GM21825 (cell line): ENCODE measurements around the gene NUF2.
A peak's percentile ranks its signal among the peaks of the same experiment; 100 is the strongest.
"Not testable (repeated sequence)": the region's sequence is repeated elsewhere in the genome, so short reads cannot be mapped to it uniquely, and the experiment has no call there.

Experiments used
- ATAC-seq: cut with Tn5 transposase; IDR thresholded peaks from one replicate; pipeline ENCODE4 v1.9.1; 2021; ENCODE audit warnings: mild to moderate bottlenecking, moderate library complexity; ENCODE audit not compliant: unreplicated experiment

The NUF2 gene

GRCh38 chr1:163331116-163331515 lies 9.4 kb downstream of the NUF2 start:
- no peak for ATAC-seq

DNA sequence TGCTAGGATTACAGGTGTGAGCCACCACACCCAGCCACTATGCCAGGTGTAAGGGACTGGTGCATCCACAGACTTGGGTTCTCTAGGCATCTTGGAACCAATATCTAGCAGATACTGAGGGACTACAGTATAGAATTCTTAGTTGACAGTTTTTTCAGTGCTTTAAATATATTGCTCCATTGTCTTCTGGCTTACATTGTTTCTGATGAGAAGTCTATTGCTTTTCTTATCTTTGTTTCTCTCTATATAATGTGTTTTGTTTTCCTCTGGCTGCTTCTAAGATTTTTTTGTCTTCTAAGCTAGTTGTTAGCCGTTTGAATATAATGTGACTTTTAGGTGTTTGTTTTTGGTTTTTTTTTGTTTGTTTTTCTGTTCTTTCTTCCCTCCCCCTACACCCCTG lies 13.5 kb downstream of the NUF2 start:
- ATAC-seq, result no peak

DNA sequence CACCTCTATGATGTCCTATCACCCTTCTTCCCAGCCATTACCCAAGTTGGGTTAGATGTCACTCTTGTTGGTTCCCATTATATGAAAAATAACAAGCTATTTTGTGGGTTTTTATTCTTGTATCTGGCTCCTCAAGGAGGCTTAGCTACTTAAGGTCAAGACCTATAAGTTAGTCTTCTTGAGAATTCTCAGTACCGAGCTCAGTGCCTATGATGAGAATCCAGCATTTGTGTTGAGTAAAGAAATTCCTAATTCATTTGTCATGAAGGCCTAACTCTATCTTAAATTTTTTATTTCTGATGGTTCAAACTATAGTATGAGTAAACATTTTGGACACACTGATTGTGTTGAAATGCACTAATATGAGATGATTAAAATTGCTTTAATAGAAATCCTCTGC lies 15.9 kb downstream of the NUF2 start:
- no peak for ATAC-seq

DNA sequence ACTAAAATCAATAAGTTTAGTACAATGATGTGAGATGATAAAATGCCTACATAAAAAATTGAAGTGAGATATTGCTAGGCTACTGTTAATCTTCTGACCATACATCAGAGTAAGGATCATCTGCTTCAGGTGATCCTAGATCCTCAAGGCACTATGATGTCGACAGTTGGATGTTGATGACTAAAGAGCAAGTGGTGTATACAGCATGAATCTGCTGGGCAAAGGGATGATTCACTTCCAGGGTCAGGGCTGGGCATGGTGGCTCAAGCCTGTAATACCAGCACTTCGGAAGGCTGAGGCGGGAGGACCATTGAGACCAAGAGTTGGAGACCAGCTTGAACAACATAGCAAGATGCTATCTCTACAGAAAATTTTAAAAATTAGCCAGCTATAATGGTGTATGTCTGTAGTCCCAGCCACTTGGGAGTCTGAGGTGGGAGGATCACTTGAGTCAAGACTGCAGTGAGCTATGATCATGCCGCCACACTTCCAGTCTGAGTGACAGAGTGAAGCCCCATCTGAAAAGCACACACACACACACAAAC lies 24.6 kb downstream of the NUF2 start:
- ATAC-seq, result no peak

DNA sequence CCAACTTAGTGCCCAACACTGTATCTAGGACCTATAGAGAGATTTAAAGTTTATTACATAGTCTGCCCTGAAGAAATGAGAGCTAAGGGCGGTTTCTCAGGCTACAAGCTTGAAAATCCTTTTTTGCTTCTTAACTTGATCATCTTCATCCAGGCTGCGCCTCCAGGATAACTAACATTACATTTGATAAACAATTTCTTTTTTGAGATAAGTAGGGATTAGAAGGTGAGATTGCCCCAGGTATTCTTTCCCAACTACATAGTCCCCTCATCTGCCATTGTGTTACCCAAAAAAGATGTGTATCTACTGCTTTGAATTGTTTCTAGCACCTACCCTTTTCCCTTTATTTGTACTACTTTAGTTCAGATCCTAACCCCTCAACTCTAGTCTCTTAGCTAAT lies 25.4 kb downstream of the NUF2 start:
- no peak for ATAC-seq

- no peak for ATAC-seq
These were observed 30.2 kb downstream of the NUF2 start for GRCh38 chr1:163351912-163352311.

DNA sequence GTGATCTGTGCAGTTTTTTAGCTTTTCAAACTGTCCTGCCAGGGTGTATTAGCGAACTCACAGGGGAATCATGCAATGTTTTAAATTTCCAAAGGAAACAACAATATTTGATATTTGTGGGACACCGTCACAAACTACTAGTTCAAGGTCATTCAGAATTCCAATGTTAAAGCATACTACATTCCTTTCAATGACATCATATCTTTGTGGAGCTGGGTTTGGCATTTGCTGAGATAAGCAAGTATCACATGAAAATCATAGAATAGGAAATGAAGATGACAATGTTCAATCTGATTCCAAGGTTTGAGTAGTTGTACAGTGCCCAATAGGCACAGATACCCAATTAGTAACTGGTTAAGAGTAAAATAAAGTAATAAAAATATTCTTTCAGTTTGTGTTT lies 35.6 kb downstream of the NUF2 start:
- no peak for ATAC-seq

- ATAC-seq, result not testable (repeated sequence)
These were observed 36.4 kb downstream of the NUF2 start for GRCh38 chr1:163358172-163358571.

- peak; percentile 56 for ATAC-seq
These were observed 39.6 kb downstream of the NUF2 start for GRCh38 chr1:163361123-163361934.

DNA sequence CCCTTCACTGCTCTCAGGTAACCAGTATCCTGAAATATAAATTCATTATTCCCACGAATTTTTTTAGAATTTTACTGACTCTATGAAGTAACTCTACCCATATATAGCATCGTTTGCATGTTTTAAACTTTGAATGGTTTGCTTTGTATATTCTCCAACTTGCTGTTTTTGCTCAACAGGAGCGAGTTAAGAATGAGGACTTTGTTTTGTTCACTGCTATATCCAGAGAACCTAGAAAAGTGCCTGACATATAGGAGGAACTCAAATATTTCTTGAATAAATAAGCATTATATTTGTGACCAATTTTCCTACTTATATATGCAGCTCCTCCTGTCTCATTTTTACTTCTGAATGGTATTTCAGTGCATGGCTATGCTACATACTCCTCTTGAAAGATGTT lies 43.4 kb downstream of the NUF2 start:
- no peak for ATAC-seq

DNA sequence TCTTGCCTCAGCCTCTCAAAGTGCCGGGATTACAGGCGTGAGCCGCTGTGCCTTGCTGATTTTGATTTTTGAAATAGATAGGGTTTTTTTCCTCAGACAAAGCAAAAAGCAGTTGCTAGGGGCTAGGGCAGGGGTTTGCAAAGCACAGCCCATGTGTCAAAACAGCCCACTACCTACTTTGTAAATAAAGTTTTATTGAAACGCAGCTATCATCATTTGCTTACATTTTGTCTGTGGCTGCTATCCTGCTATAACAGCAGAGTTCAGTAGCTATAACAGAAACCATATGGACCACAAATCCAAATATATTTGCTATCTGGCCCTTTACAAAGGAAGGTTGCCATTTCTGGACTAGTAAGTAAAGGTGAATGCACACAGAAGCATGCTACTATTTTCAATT lies 44.8 kb downstream of the NUF2 start:
- ATAC-seq, result no peak

DNA sequence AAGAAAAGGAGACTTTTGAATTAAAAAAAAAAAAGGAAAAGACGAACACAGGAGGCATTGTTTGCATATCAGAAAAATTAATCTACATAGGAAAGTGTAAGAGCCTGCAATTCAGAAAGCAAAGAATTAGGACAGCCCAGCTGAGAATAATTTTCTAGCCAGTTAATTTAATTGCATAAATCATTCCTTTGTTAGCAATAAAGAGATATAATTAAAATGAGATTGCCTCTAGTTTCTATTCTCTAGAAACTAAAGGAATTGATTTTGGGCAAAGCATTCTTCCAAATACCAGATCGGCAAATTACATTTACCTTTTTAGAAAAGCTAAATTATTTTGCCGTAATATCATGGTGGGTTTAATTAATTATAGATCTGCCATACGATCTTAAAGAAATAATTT lies 46.0 kb downstream of the NUF2 start:
- no peak for ATAC-seq

DNA sequence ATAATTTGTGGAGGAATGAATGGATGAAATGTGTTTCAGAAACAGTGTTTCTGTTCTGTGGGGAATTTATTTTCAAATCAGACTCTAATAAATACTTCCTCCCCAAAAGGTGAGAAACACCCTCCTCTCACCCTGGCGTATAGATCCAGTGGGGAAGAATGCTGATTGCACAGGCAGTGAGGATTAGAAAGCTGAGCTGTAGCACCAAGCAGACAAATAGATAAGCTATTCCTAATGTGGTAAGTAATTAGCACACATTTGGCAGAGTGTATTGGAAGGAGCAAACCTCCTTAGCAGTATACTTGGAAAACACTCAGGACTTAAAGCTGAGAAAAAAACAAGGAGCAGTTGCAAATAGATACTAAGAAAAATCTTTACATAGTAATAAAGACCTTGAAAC lies 50.8 kb downstream of the NUF2 start:
- no peak for ATAC-seq

- no peak for ATAC-seq
These were observed 56.8 kb downstream of the NUF2 start for GRCh38 chr1:163378554-163378953.

DNA sequence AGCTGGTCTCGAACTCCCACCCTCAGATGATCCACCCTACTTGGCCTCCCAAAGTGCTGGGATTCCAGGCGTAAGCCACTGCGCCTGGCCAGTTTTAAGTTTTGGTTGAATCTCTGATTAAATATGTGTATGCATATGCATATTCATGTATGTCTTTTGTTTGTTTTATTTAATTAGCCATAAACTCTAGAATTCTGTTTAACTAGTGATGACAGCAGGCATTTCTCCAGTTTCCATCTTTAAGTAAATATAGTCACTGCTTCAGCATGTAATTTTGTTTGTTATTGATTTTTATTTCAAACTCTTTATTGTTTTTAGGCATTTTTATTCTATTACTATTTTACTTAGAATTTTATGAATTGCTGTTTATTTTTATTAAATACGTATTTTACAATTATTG lies 58.0 kb downstream of the NUF2 start:
- no peak for ATAC-seq

DNA sequence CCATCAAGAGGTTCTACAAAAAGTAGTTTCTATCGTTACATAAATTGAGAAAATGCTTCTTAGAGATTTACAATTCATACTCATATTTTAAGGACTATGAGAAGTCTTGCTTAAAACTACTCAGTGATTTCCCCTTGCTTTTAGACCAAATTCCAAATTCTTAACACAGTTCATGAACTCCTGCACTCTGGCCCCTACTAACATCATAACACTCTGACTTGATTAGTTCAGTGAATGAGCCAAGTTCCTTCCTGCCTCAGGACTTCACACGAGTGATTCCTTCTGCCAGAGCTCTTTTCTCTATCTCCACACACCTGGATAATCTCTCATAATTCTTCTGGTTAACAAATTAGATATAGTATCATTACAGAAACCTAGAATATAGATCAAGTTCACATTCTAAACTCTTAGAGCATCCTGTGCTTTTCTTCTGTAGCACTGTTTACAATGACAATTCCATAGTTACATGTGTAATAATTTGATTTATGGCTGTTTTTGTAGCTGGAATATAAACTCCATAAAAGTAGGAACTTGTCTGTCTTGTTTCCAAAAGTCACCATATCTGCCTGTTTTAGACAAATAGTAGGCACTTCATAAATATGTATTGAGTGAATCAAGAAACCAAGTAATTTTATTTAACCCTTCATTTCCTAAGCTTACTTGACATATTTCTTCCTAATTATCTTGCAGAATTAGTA lies 59.9 kb downstream of the NUF2 start:
- no peak for ATAC-seq

DNA sequence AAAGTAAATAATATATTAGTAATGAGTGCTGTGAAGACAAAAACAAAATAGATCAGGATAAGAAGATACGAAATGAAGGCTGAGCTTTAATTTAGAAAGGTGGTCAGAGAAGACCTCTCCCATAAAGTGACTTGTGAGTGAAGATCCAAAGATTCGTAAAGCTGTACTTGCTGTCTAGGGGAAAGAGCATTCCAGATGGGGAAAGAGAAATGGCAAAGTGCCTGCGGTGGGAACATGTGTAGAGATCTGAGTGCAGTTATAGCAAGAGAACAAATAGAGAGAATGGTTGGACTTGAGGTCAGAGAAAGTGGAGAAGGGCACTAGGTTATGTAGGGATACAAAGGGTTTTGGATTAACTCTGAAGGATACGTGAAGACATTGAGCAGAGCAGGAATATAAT lies 60.6 kb downstream of the NUF2 start:
- ATAC-seq, result no peak

DNA sequence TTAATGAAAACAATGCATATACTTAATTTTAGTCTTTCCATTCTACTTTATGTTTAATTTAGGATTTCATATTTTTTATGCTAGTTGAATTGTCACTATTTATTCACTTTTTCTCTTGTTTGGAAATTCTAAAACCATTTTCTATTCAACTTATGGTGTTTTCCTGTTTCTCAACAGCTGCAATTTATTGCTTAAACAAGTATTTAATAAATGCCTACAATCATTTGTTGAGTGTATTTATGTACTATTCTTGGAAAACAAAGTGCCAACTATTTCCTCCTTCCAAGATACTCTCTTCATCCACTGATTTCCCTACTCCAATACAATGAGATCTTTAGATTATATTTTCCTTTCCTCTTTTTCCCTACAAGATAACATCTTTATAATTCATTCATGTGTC lies 65.4 kb downstream of the NUF2 start:
- no peak for ATAC-seq

GRCh38 chr1:163388970-163389369 lies 67.2 kb downstream of the NUF2 start:
- no peak for ATAC-seq

GRCh38 chr1:163395790-163396189 lies 74.0 kb downstream of the NUF2 start:
- no peak for ATAC-seq

DNA sequence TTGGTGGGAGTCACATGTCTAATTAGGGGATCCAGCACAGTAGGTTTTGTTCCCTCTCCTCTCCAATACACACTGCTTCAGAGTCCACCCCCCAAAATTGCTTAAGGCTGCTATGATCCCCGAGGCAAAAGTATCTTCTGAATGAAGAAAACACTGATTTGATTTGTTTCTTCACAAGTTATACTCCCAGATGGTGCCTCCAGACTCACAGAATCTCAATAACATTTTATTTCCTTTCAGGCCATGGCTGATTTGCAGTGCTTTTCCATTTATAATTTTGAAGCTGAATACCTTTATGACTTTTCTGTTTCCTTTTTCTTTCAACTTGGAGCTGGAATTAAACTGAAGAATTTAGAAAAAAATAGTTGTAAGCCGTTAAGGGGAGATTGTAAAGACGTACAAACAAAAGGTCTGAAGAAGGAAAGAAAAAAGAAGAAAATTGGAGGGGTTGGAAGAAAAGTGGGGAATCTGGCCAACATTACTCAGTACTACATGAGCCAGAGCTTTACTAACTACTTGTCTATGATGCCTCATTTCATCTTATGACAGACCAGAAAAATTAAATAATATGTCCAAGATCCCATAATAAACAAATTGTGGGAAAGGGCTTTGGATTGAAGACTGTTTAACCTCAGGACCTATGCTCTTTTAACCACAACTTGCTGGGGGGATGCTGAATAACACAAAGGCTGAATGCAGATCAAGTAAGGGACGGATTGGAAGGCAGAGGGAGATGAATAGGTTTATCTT lies 75.9 kb downstream of the NUF2 start:
- ATAC-seq, result no peak

GRCh38 chr1:163399001-163399400 lies 77.2 kb downstream of the NUF2 start:
- no peak for ATAC-seq
